Right lobe of liver (tissue), 4 donors: ENCODE data around the gene GMDS.

Experiments
- POLR2A ChIP-seq: fragments of 450-650 bp; IDR thresholded peaks from one replicate; pipeline ENCODE4 v1.6.1; 2017; ENCODE audit warnings: antibody characterized with exemption, mild to moderate bottlenecking
- TF ChIP-seq, protein P1 (sequence below), 4 donors: fragments of 200-600 bp in 3 of 4; fragments of 450-650 bp in 1 of 4; IDR thresholded peaks; one replicate each; pipeline versions ENCODE4 v1.5.1 to v1.8.0; 2016 to 2022; ENCODE audit warnings: antibody characterized with exemption in 4 of 4, mild to moderate bottlenecking in 2 of 4
- donor health status: DM: no; HTN: no; CAD: no.
- donor health status: DM: no; HTN: no; CAD: no.
- donor health status: DM: no; HTN: yes; CAD: no.

DNA sequence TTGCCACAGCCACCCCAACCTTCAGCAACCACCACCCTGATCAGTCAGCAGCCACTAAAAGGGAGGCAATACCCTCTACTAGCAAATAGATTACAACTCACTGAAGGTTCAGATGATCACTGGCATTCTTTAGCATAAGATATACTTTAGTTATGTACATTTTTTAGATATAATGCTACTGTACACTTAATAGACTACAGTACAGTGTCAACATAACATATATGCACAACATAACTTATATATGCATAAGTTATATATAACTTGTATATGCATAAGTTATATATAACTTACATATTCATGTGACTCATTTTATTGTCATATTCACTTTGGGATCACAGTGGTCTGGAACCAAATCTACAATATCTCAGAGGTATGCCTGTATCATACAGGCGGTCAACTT, 61.7 kb downstream of the GMDS start:
- TF ChIP-seq, protein P1, sequence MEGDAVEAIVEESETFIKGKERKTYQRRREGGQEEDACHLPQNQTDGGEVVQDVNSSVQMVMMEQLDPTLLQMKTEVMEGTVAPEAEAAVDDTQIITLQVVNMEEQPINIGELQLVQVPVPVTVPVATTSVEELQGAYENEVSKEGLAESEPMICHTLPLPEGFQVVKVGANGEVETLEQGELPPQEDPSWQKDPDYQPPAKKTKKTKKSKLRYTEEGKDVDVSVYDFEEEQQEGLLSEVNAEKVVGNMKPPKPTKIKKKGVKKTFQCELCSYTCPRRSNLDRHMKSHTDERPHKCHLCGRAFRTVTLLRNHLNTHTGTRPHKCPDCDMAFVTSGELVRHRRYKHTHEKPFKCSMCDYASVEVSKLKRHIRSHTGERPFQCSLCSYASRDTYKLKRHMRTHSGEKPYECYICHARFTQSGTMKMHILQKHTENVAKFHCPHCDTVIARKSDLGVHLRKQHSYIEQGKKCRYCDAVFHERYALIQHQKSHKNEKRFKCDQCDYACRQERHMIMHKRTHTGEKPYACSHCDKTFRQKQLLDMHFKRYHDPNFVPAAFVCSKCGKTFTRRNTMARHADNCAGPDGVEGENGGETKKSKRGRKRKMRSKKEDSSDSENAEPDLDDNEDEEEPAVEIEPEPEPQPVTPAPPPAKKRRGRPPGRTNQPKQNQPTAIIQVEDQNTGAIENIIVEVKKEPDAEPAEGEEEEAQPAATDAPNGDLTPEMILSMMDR (IDR thresholded peaks at IDR 0.05) = no peak
- TF ChIP-seq POLR2A = no peak
